Measurements from ENCODE around the gene WDR74. TPM values are rescaled to one million over a fixed set of nuclear protein-coding genes. Genes with fewer than 3 reads are reported as not detected.

Gene WDR74
- total RNA-seq, 1 donor from 2014 or later = 53.5 TPM

GRCh38 chr11:62796281-62796680 is 43.1 kb downstream of the WDR74 start:
- Mint-ChIP-seq H3K4me1 (ENCODE audit: low read depth, unreplicated experiment) (peaks cover 8% of the 10 kb centered on the region), H3K9me3 (ENCODE audit: unreplicated experiment) (no peaks in the 10 kb centered on the region), H3K4me3 (ENCODE audit: unreplicated experiment) (peak overlapping the region; percentile 40), H3K27me3 (ENCODE audit: low read depth, unreplicated experiment) (no peaks in the 10 kb centered on the region), H3K36me3 (ENCODE audit: low read depth, unreplicated experiment) (peaks cover 27% of the 10 kb centered on the region), H3K27ac (ENCODE audit: unreplicated experiment) (no peak overlapping the region)
- Histone ChIP-seq H3K27me3 (ENCODE audit: insufficient read depth, low read length) (no peaks in the 10 kb centered on the region), H3K4me3 (ENCODE audit: insufficient read depth, low read depth, low read length) (no peak overlapping the region), H3K4me1 (ENCODE audit: insufficient read depth, low read length) (peaks cover 6% of the 10 kb centered on the region), H3K9me3 (ENCODE audit: insufficient read depth, low read depth, low read length) (no peaks in the 10 kb centered on the region), H3K9ac (ENCODE audit: low read length) (no peak overlapping the region), H3K27ac (ENCODE audit: low read depth, low read length) (no peak overlapping the region), H3K4me2 (ENCODE audit: low read length) (no peak overlapping the region), H2AFZ (ENCODE audit: low read depth, low read length) (no peak overlapping the region), H3K36me3 (ENCODE audit: insufficient read depth, low read length) (peaks cover 71% of the 10 kb centered on the region), H4K20me1 (ENCODE audit: insufficient read depth, low read length) (peaks cover 46% of the 10 kb centered on the region), H3K79me2 (ENCODE audit: insufficient read depth, low read length) (peaks cover 16% of the 10 kb centered on the region)
- no peak for TF ChIP-seq EZH2 (IDR thresholded peaks at IDR 0.05; ENCODE audit: insufficient read depth, low read length)
- no peak for TF ChIP-seq CTCF (IDR thresholded peaks at IDR 0.05; ENCODE audit: insufficient read depth, low read depth, low read length)
- FAIRE-seq (no peak), DNase-seq (ENCODE audit: low read depth) (no peak)

GRCh38 chr11:62794201-62794775 is 45.1 kb downstream of the WDR74 start:
- Histone ChIP-seq H3K4me1 (ENCODE audit: insufficient read depth, low read length) (peaks cover 12% of the 10 kb centered on the region), H3K4me2 (ENCODE audit: low read length) (no peak overlapping the region), H2AFZ (ENCODE audit: low read depth, low read length) (no peak overlapping the region), H3K9me3 (ENCODE audit: insufficient read depth, low read depth, low read length) (no peaks in the 10 kb centered on the region), H3K27me3 (ENCODE audit: insufficient read depth, low read length) (no peaks in the 10 kb centered on the region), H3K4me3 (ENCODE audit: insufficient read depth, low read depth, low read length) (no peak overlapping the region), H3K36me3 (ENCODE audit: insufficient read depth, low read length) (peaks cover 55% of the 10 kb centered on the region), H3K27ac (ENCODE audit: low read depth, low read length) (no peak overlapping the region), H3K79me2 (ENCODE audit: insufficient read depth, low read length) (peaks cover 30% of the 10 kb centered on the region), H3K9ac (ENCODE audit: low read length) (no peak overlapping the region), H4K20me1 (ENCODE audit: insufficient read depth, low read length) (peaks cover 48% of the 10 kb centered on the region)
- peaks cover 12% of the 10 kb centered on the region for H3K4me1 Mint-ChIP-seq (ENCODE audit: low read depth, unreplicated experiment)
- H3K4me3 Mint-ChIP-seq (ENCODE audit: unreplicated experiment) = no peak overlapping the region
- TF ChIP-seq CTCF (IDR thresholded peaks at IDR 0.05; ENCODE audit: insufficient read depth, low read depth, low read length) = no peak
- TF ChIP-seq EZH2 (IDR thresholded peaks at IDR 0.05; ENCODE audit: insufficient read depth, low read length) = no peak
- peaks cover 28% of the 10 kb centered on the region for H3K36me3 Mint-ChIP-seq (ENCODE audit: low read depth, unreplicated experiment)
- no peaks in the 10 kb centered on the region for H3K27me3 Mint-ChIP-seq (ENCODE audit: low read depth, unreplicated experiment)
- H3K27ac Mint-ChIP-seq (ENCODE audit: unreplicated experiment) = peak overlapping the region; percentile 9
- no peak for DNase-seq (ENCODE audit: low read depth)
- FAIRE-seq = no peak
- no peaks in the 10 kb centered on the region for H3K9me3 Mint-ChIP-seq (ENCODE audit: unreplicated experiment)

GRCh38 chr11:62792202-62792575 is 47.2 kb downstream of the WDR74 start:
- H3K9ac ChIP-seq (ENCODE audit: low read length) = peak overlapping the region; percentile 87
- H3K27me3 Mint-ChIP-seq (ENCODE audit: low read depth, unreplicated experiment) = no peaks in the 10 kb centered on the region
- H3K9me3 Mint-ChIP-seq (ENCODE audit: unreplicated experiment) = no peaks in the 10 kb centered on the region

More at GRCh38 chr11:62792202-62792575, 47.2 kb downstream of the WDR74 start:
- Histone ChIP-seq H3K36me3 (ENCODE audit: insufficient read depth, low read length) (peaks cover 40% of the 10 kb centered on the region), H3K27me3 (ENCODE audit: insufficient read depth, low read length) (no peaks in the 10 kb centered on the region), H3K79me2 (ENCODE audit: insufficient read depth, low read length) (peaks cover 49% of the 10 kb centered on the region), H2AFZ (ENCODE audit: low read depth, low read length) (no peak overlapping the region), H3K9me3 (ENCODE audit: insufficient read depth, low read depth, low read length) (no peaks in the 10 kb centered on the region), H4K20me1 (ENCODE audit: insufficient read depth, low read length) (peaks cover 49% of the 10 kb centered on the region), H3K4me1 (ENCODE audit: insufficient read depth, low read length) (peaks cover 23% of the 10 kb centered on the region), H3K27ac (ENCODE audit: low read depth, low read length) (peak overlapping the region; percentile 13), H3K4me2 (ENCODE audit: low read length) (peak overlapping the region; percentile 98), H3K4me3 (ENCODE audit: insufficient read depth, low read depth, low read length) (peak overlapping the region; percentile 92)
- no peak for DNase-seq (ENCODE audit: low read depth)
- peaks cover 19% of the 10 kb centered on the region for H3K4me1 Mint-ChIP-seq (ENCODE audit: low read depth, unreplicated experiment)
- TF ChIP-seq CTCF (IDR thresholded peaks at IDR 0.05; ENCODE audit: insufficient read depth, low read depth, low read length) = no peak
- no peak for TF ChIP-seq EZH2 (IDR thresholded peaks at IDR 0.05; ENCODE audit: insufficient read depth, low read length)
- H3K4me3 Mint-ChIP-seq (ENCODE audit: unreplicated experiment) = peak overlapping the region; percentile 89
- H3K27ac Mint-ChIP-seq (ENCODE audit: unreplicated experiment) = peak overlapping the region; percentile 86
- H3K36me3 Mint-ChIP-seq (ENCODE audit: low read depth, unreplicated experiment) = peaks cover 25% of the 10 kb centered on the region
- no peak for FAIRE-seq

All from astrocyte (in vitro differentiated cells and primary cell).